Gastrocnemius medialis (tissue), 4 donors: Measurements from ENCODE around the gene NFIA.

Experiments used
- POLR2A ChIP-seq, 2 donors: fragments of 450-650 bp; IDR thresholded peaks; one replicate each; pipeline ENCODE4 v1.6.1; 2017; ENCODE audit warnings: antibody characterized with exemption in 2 of 2, mild to moderate bottlenecking in 2 of 2, moderate library complexity in 2 of 2
- TF ChIP-seq, protein P1 (sequence below), 5 experiments: fragments of 450-650 bp in 3 of 5; fragments of 200-600 bp in 2 of 5; sonication (generic) in 2 of 5; IDR thresholded peaks in 4 of 5; conservative IDR thresholded peaks in 1 of 5; 1 replicate in 4 of 5; 2 replicates in 1 of 5; pipeline ENCODE4 v1.5.1; 2016 to 2019; ENCODE audit warnings: antibody characterized with exemption in 5 of 5, mild to moderate bottlenecking in 3 of 5, moderate library complexity in 3 of 5

DNA sequence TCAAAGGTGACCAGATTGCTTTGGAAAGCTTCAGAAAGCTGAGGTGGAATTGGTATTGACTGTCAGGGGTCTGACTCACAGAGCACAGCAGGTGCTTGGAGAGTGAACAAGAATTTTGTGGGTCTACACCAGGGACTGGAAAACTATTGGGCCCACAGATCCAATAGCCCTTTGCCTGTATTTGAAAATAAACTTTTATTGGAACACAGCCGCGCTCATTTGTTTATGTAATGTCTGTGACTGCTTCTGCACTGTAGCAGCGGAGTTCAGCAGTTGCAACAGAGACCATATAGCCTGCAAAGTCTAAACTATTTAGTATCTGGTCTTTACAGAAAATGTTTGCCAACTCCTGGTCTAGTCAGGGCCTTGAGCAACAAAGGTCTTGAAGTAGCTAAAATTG lies 315.6 kb downstream of the NFIA start:
- TF ChIP-seq, protein P1, sequence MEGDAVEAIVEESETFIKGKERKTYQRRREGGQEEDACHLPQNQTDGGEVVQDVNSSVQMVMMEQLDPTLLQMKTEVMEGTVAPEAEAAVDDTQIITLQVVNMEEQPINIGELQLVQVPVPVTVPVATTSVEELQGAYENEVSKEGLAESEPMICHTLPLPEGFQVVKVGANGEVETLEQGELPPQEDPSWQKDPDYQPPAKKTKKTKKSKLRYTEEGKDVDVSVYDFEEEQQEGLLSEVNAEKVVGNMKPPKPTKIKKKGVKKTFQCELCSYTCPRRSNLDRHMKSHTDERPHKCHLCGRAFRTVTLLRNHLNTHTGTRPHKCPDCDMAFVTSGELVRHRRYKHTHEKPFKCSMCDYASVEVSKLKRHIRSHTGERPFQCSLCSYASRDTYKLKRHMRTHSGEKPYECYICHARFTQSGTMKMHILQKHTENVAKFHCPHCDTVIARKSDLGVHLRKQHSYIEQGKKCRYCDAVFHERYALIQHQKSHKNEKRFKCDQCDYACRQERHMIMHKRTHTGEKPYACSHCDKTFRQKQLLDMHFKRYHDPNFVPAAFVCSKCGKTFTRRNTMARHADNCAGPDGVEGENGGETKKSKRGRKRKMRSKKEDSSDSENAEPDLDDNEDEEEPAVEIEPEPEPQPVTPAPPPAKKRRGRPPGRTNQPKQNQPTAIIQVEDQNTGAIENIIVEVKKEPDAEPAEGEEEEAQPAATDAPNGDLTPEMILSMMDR (IDR thresholded peaks at IDR 0.05 in 4 of 5, conservative IDR thresholded peaks at IDR 0.05 in 1 of 5), result no peak
- TF ChIP-seq POLR2A (IDR thresholded peaks at IDR 0.05), result no peak
